ENCODE results near the gene RAX. TPM values are rescaled to one million over a fixed set of nuclear protein-coding genes. Genes with fewer than 3 reads are reported as not detected.

RAX gene
- total RNA-seq, result not detected
- under 1 TPM in 1 of 3 donors, not detected in 2; 0.03 TPM for polyA plus RNA-seq
- long read RNA-seq, donor 1, result 0 reads
- long read RNA-seq, donor 2, result 0 reads

GRCh38 chr18:59272891-59273758 lies at the start of gene RAX:
Gene RAX (minus strand): TSS chr18:59273454. CDS start chr18:59273206, 248 bp downstream.
- WGBS, 5 donors, result 0 to 7% (median 2%) methylated on average over 23 to 88 of the region's 88 CpGs
- intact Hi-C loops (cut with DNase I; ENCODE audit: low total_unique reads), result no loop called here
- Histone ChIP-seq H3K4me3 (peak within 1 kb of the TSS in 7 of 8 donors; percentile 25 to 64 (median 31)), H3K4me1 (peaks cover 10 to 42% (median 35%) of the 10 kb centered on the region in 6 donors), H3K27ac (no peak within 1 kb of the TSS), H3K27me3 (replicated peaks in 1 of 7) (peaks cover 27 to 100% (median 82%) of the 10 kb centered on the region in 7 donors), H3K36me3 (no peaks in the 10 kb centered on the region), H3K9me3 (no peaks in the 10 kb centered on the region)
- no peak for TF ChIP-seq CTCF (IDR thresholded peaks at IDR 0.05 in 8 of 11, conservative IDR thresholded peaks at IDR 0.05 in 3 of 11)
- TF ChIP-seq POLR2AphosphoS5 (IDR thresholded peaks at IDR 0.05), result no peak
- TF ChIP-seq POLR2A (IDR thresholded peaks at IDR 0.05), result no peak
- peak; percentile 72 for DNase-seq

GRCh38 chr18:59318460-59319050 lies 45.3 kb upstream of the RAX start, which contains the start of gene CPLX4:
Gene CPLX4 (minus strand): TSS chr18:59318649. CDS start chr18:59318462, 187 bp downstream.
- no peaks in the 10 kb centered on the region for H3K4me1 ChIP-seq
- H3K9me3 ChIP-seq, result no peaks in the 10 kb centered on the region
- no peak for TF ChIP-seq POLR2A (IDR thresholded peaks at IDR 0.05)
- no peak for TF ChIP-seq CTCF (IDR thresholded peaks at IDR 0.05 in 8 of 11, conservative IDR thresholded peaks at IDR 0.05 in 3 of 11)
- no peak for TF ChIP-seq POLR2AphosphoS5 (IDR thresholded peaks at IDR 0.05)
- no peak within 1 kb of the TSS for H3K27ac ChIP-seq
- DNase-seq, result no peak
- WGBS, 5 donors, result 84 to 92% (median 88%) methylated on average over 4 of the region's 4 CpGs
- H3K27me3 ChIP-seq (replicated peaks in 1 of 7), result no peaks in the 10 kb centered on the region
- H3K4me3 ChIP-seq, result no peak within 1 kb of the TSS
- no peaks in the 10 kb centered on the region for H3K36me3 ChIP-seq
- intact Hi-C loops (cut with DNase I; ENCODE audit: low total_unique reads), result no loop called here

GRCh38 chr18:59311631-59312030 lies 38.4 kb upstream of the RAX start:
- intact Hi-C loops (cut with DNase I; ENCODE audit: low total_unique reads), result no loop called here
- Histone ChIP-seq H3K9me3 (no peaks in the 10 kb centered on the region), H3K4me1 (peaks cover 0 to 15% (median 10%) of the 10 kb centered on the region in 6 donors), H3K36me3 (no peaks in the 10 kb centered on the region), H3K4me3 (no peak overlapping the region), H3K27ac (no peak overlapping the region), H3K27me3 (replicated peaks in 1 of 7) (peaks cover 0 to 39% (median 23%) of the 10 kb centered on the region in 7 donors)
- 77 to 90% (median 82%) methylated on average over 7 of the region's 7 CpGs for WGBS, 5 donors
- TF ChIP-seq CTCF (IDR thresholded peaks at IDR 0.05 in 8 of 11, conservative IDR thresholded peaks at IDR 0.05 in 3 of 11) (no peak), POLR2AphosphoS5 (IDR thresholded peaks at IDR 0.05) (no peak), POLR2A (IDR thresholded peaks at IDR 0.05) (no peak)
- no peak for DNase-seq

- Histone ChIP-seq H3K9me3 (no peaks in the 10 kb centered on the region), H3K4me1 (peaks cover 0 to 15% (median 10%) of the 10 kb centered on the region in 6 donors), H3K27me3 (replicated peaks in 1 of 7) (peaks cover 0 to 54% (median 23%) of the 10 kb centered on the region in 7 donors), H3K27ac (no peak overlapping the region), H3K4me3 (peak overlapping the region in 5 of 8 donors; percentile 12 to 59 (median 37)), H3K36me3 (no peaks in the 10 kb centered on the region)
- 18 to 25% (median 22%) methylated on average over 5 of the region's 5 CpGs for WGBS, 5 donors
- intact Hi-C loops (cut with DNase I; ENCODE audit: low total_unique reads), result loop anchor here (5.0 to 10.0 kb wide), 2 partner anchors 64 to 93 kb away; no protein-coding TSS in a partner anchor
- TF ChIP-seq POLR2AphosphoS5 (IDR thresholded peaks at IDR 0.05), result no peak
- TF ChIP-seq POLR2A (IDR thresholded peaks at IDR 0.05), result no peak
- TF ChIP-seq CTCF (IDR thresholded peaks at IDR 0.05 in 8 of 11, conservative IDR thresholded peaks at IDR 0.05 in 3 of 11), result no peak
- DNase-seq, result no peak
These were observed 35.6 kb upstream of the RAX start for GRCh38 chr18:59308938-59309260.
